H9 (cell line): Measurements from ENCODE around the gene TMEM164. TPM values are rescaled to one million over a fixed set of nuclear protein-coding genes. Genes with fewer than 3 reads are reported as not detected.

Source experiments
- DNase-seq: peaks from one replicate; pipeline ENCODE4 v3.0.0-alpha.2; 2017
- H2AFZ ChIP-seq: one replicate; pipeline ENCODE4 v1.6.1; 2013; ENCODE audit warnings: mild to moderate bottlenecking, low read length, control low read depth, moderate library complexity
- H2AK5ac ChIP-seq: 2 replicates; pipeline ENCODE4 v1.6.1; 2013; ENCODE audit warnings: low read length, control low read depth, mixed read lengths; ENCODE audit not compliant: insufficient read length
- H2BK120ac ChIP-seq: one replicate; pipeline ENCODE4 v1.6.1; 2013; ENCODE audit warnings: low read depth, mild to moderate bottlenecking, low read length, control low read depth, inconsistent platforms; ENCODE audit not compliant: poor library complexity, severe bottlenecking
- H2BK12ac ChIP-seq: 2 replicates; pipeline ENCODE4 v1.6.1; 2013; ENCODE audit warnings: low read length, control low read depth, mixed read lengths, low read depth; ENCODE audit not compliant: insufficient read length
- H2BK15ac ChIP-seq: 2 replicates; pipeline ENCODE4 v1.6.1; 2013; ENCODE audit warnings: low read depth, low read length, control low read depth
- H2BK20ac ChIP-seq: one replicate; pipeline ENCODE4 v1.6.1; 2013; ENCODE audit warnings: low read depth, mild to moderate bottlenecking, low read length, control low read depth, inconsistent platforms; ENCODE audit not compliant: poor library complexity, severe bottlenecking
- H2BK5ac ChIP-seq: 2 replicates; pipeline ENCODE4 v1.6.1; 2013; ENCODE audit warnings: low read length, control low read depth, mixed read lengths; ENCODE audit not compliant: insufficient read length
- H3K14ac ChIP-seq: 2 replicates; pipeline ENCODE4 v1.6.1; 2013; ENCODE audit warnings: low read length, control low read depth; ENCODE audit not compliant: insufficient read depth
- H3K18ac ChIP-seq: 2 replicates; pipeline ENCODE4 v1.6.1; 2013; ENCODE audit warnings: low read depth, mild to moderate bottlenecking, mixed read lengths, low read length, control low read depth; ENCODE audit not compliant: insufficient read length
- H3K23ac ChIP-seq: 2 replicates; pipeline ENCODE4 v1.6.1; 2013; ENCODE audit warnings: low read length, control low read depth, mixed read lengths, low read depth; ENCODE audit not compliant: insufficient read length
- H3K23me2 ChIP-seq: 2 replicates; pipeline ENCODE4 v1.6.1; 2013; ENCODE audit warnings: low read depth, mild to moderate bottlenecking, mixed read lengths, low read length, control low read depth; ENCODE audit not compliant: insufficient read length, poor library complexity, severe bottlenecking
- H3K27ac ChIP-seq: 2 replicates; pipeline ENCODE4 v1.5.1; 2013; ENCODE audit warnings: low read length, control low read depth, mixed read lengths, low read depth; ENCODE audit not compliant: insufficient read length
- H3K27me3 ChIP-seq: 2 replicates; pipeline ENCODE4 v1.6.1; 2013; ENCODE audit warnings: low read length, control low read depth, inconsistent platforms; ENCODE audit not compliant: insufficient read depth
- H3K4ac ChIP-seq: 2 replicates; pipeline ENCODE4 v1.6.1; 2013; ENCODE audit warnings: low read depth, mild to moderate bottlenecking, control low read depth, inconsistent platforms, low read length, moderate library complexity
- H3K4me1 ChIP-seq: 2 replicates; pipeline ENCODE4 v1.6.1; 2013; ENCODE audit warnings: low read length, control low read depth, inconsistent platforms; ENCODE audit not compliant: insufficient read depth
- H3K4me2 ChIP-seq: 2 replicates; pipeline ENCODE4 v1.6.1; 2013; ENCODE audit warnings: low read length, control low read depth, mixed read lengths; ENCODE audit not compliant: insufficient read length, insufficient read depth
- H3K56ac ChIP-seq: 2 replicates; pipeline ENCODE4 v1.6.1; 2013; ENCODE audit warnings: low read depth, mild to moderate bottlenecking, mixed read lengths, low read length, control low read depth; ENCODE audit not compliant: insufficient read length
- H3K79me1 ChIP-seq: 2 replicates; pipeline ENCODE4 v1.6.1; 2013; ENCODE audit warnings: low read depth, mild to moderate bottlenecking, moderate library complexity, low read length, control low read depth, inconsistent platforms; ENCODE audit not compliant: insufficient read depth, poor library complexity, severe bottlenecking
- H3K79me2 ChIP-seq: 2 replicates; pipeline ENCODE4 v1.6.1; 2013; ENCODE audit warnings: low read length, control low read depth, inconsistent platforms; ENCODE audit not compliant: insufficient read depth
- H3K9ac ChIP-seq: 2 replicates; pipeline ENCODE4 v1.6.1; 2013; ENCODE audit warnings: low read length, control low read depth, mixed read lengths; ENCODE audit not compliant: insufficient read length; ENCODE audit errors: extremely low read depth
- H3K9me3 ChIP-seq: one replicate; pipeline ENCODE4 v1.6.1; 2013; ENCODE audit warnings: low read depth, low read length, inconsistent platforms; ENCODE audit not compliant: control insufficient read depth
- H3T11ph ChIP-seq: one replicate; pipeline ENCODE4 v1.6.1; 2013; ENCODE audit warnings: mild to moderate bottlenecking, low read length, control low read depth, inconsistent platforms
- H4K20me1 ChIP-seq: one replicate; pipeline ENCODE4 v1.6.1; 2013; ENCODE audit not compliant: control insufficient read depth, insufficient read length, insufficient read depth
- H4K5ac ChIP-seq: 2 replicates; pipeline ENCODE4 v1.6.1; 2013; ENCODE audit warnings: low read depth, mild to moderate bottlenecking, mixed read lengths, low read length, control low read depth; ENCODE audit not compliant: insufficient read length
- H4K8ac ChIP-seq: replicated peaks from 2 replicates; pipeline ENCODE4 v1.6.1; 2013; ENCODE audit warnings: low read length, control low read depth, mixed read lengths, low read depth; ENCODE audit not compliant: insufficient read length
- H4K91ac ChIP-seq: 2 replicates; pipeline ENCODE4 v1.6.1; 2013; ENCODE audit warnings: low read depth, mild to moderate bottlenecking, moderate library complexity, mixed read lengths, low read length, control low read depth; ENCODE audit not compliant: insufficient read length
- H3K27ac Mint-ChIP-seq, 3 experiments: 2 replicates in 2 of 3; 3 replicates in 1 of 3; pipeline ENCODE4 v1.8.0; 2020 to 2021; ENCODE audit warnings: mixed read lengths in 3 of 3, mild to moderate bottlenecking in 1 of 3, moderate library complexity in 1 of 3
- H3K27me3 Mint-ChIP-seq: 2 replicates; pipeline ENCODE4 v1.8.0; 2021; ENCODE audit warnings: low read depth, mild to moderate bottlenecking, moderate library complexity, mixed read lengths
- H3K36me3 Mint-ChIP-seq, 3 experiments: 2 replicates in 2 of 3; 3 replicates in 1 of 3; pipeline ENCODE4 v1.8.0; 2020 to 2021; ENCODE audit warnings: low read depth in 3 of 3, mixed read lengths in 3 of 3; ENCODE audit not compliant: insufficient read depth in 1 of 3
- H3K4me1 Mint-ChIP-seq, 2 experiments: 2 replicates each; pipeline ENCODE4 v1.8.0; 2020; ENCODE audit warnings: mixed read lengths in 2 of 2
- H3K4me3 Mint-ChIP-seq, 2 experiments: 2 replicates in 1 of 2; 3 replicates in 1 of 2; pipeline ENCODE4 v1.8.0; 2020 to 2021; ENCODE audit warnings: mild to moderate bottlenecking in 2 of 2, mixed read lengths in 2 of 2, moderate library complexity in 1 of 2
- H3K9me3 Mint-ChIP-seq, 2 experiments: 2 replicates in 1 of 2; 3 replicates in 1 of 2; pipeline ENCODE4 v1.8.0; 2020; ENCODE audit warnings: mild to moderate bottlenecking in 2 of 2, mixed read lengths in 2 of 2, moderate library complexity in 1 of 2
- CTCF ChIP-seq: fragments of 200-600 bp; sonication (generic); conservative IDR thresholded peaks from 3 replicates; pipeline ENCODE4 v1.8.0; 2021; ENCODE audit warnings: antibody characterized with exemption, mild to moderate bottlenecking
- WGBS: extraction: QIAGEN DNeasy Blood & Tissue Kit; methylation state at CpG from one replicate; pipeline ENCODE4 v1.1.7; 2013; ENCODE audit warnings: missing lambda C conversion rate, low lambda C conversion rate, mixed read lengths; ENCODE audit not compliant: insufficient read length; ENCODE audit errors: extremely low coverage; 5-methylcytosine and 5-hydroxymethylcytosine counted together
- total RNA-seq: library from RNA; stranded (reverse); gene quantifications from 2 replicates; pipeline ENCODE4 v1.2.1, GENCODE V29; 2021

Gene TMEM164
- total RNA-seq, 1 experiment from 2014 or later = 30.4 TPM

DNA sequence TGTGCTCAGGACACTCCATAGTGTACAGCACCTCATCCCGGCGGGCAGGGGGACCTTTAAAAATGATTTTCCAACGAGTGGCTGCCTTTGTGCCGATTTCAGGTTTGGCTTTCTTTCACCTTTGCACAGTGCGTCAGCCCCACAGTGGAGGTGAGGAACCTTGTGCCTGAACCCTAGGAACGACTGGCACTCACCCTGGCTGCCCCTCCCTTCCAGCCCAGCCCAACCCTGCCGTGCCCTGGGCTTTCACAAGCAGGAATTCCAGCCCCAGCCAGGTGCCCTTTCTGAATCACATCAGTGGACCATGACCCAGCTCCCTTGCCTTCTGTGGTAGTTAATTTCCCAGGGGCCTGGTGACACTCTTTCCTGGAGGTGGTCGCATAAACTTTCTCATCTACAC lies 1.3 kb downstream of the TMEM164 start:
- Mint-ChIP-seq H3K4me3 (peak overlapping the region; percentile 93 to 96), H3K27me3 (peaks cover 11% of the 10 kb centered on the region), H3K27ac (no peak overlapping the region), H3K4me1 (peaks cover 36 to 40% of the 10 kb centered on the region in 2 experiments), H3K9me3 (no peaks in the 10 kb centered on the region), H3K36me3 (peaks cover 0 to 11% (median 11%) of the 10 kb centered on the region in 3 experiments; a peak in 6 of 7 replicates)
- Histone ChIP-seq H3K18ac (no peak overlapping the region), H2BK12ac (no peak overlapping the region), H4K5ac (no peak overlapping the region), H4K91ac (no peak overlapping the region), H3K79me1 (peaks cover 4% of the 10 kb centered on the region), H3K4me2 (peak overlapping the region; percentile 77), H4K20me1 (no peaks in the 10 kb centered on the region), H3T11ph (no peak overlapping the region), H3K79me2 (no peaks in the 10 kb centered on the region), H2BK120ac (no peak overlapping the region), H2BK5ac (no peak overlapping the region), H3K9me3 (no peaks in the 10 kb centered on the region), H2AFZ (no peak overlapping the region), H3K23me2 (peaks cover 17% of the 10 kb centered on the region), H2BK20ac (no peak overlapping the region), H3K23ac (no peak overlapping the region), H3K27me3 (peaks cover 3% of the 10 kb centered on the region; the same call in 1 of the 2 replicates), H4K8ac (no peak overlapping the region), H3K4ac (no peak overlapping the region), H3K56ac (no peak overlapping the region), H2BK15ac (no peak overlapping the region), H3K4me1 (peaks cover 8% of the 10 kb centered on the region), H3K14ac (no peak overlapping the region), H3K9ac (no peak overlapping the region), H3K27ac (no peak overlapping the region), H2AK5ac (no peak overlapping the region)
- no peak for DNase-seq
- TF ChIP-seq CTCF = no peak
- no CpG with 5 or more reads among the region's 8 CpGs for WGBS
